Measurements from ENCODE around the gene TARM1. TPM values are rescaled to one million over a fixed set of nuclear protein-coding genes. Genes with fewer than 3 reads are reported as not detected.

TARM1 gene
- total and polyA plus RNA-seq, 2 experiments from 2014 or later = not detected

GRCh38 chr19:54102421-54103169 lies 21.4 kb upstream of the TARM1 start, which contains the start of gene NDUFA3:
Gene NDUFA3 (plus strand): TSS chr19:54102855. CDS start chr19:54102879, 24 bp downstream.
- peaks cover 5% of the 10 kb centered on the region; the same call in 1 of the 2 replicates for H3K4me1 ChIP-seq (ENCODE audit: insufficient read depth)
- H3K9me2 ChIP-seq (ENCODE audit: insufficient read depth) = no peaks in the 10 kb centered on the region
- no peaks in the 10 kb centered on the region for H3F3A ChIP-seq (replicated peaks; ENCODE audit: low read depth)
- Mint-ChIP-seq H3K4me3 (peak within 1 kb of the TSS; percentile 99), H3K27me3 (ENCODE audit: insufficient read depth, low read depth, poor library complexity) (peaks cover 17% of the 10 kb centered on the region), H3K27ac (peak within 1 kb of the TSS; percentile 98), H3K9me3 (no peaks in the 10 kb centered on the region; the same call in 1 of the 3 replicates), H3K4me1 (peaks cover 10% of the 10 kb centered on the region), H3K36me3 (ENCODE audit: low read depth) (peaks cover 24% of the 10 kb centered on the region)
- peak within 1 kb of the TSS; percentile 73 for H3K4me3 ChIP-seq
- peak within 1 kb of the TSS; percentile 99 for H3K4me2 ChIP-seq
- H3K27me3 ChIP-seq (ENCODE audit: insufficient read depth) = peaks cover 5% of the 10 kb centered on the region; the same call in 1 of the 2 replicates
- H3K79me2 ChIP-seq (replicated peaks; ENCODE audit: insufficient read depth) = peaks cover 22% of the 10 kb centered on the region
- H3K36me3 ChIP-seq (ENCODE audit: insufficient read depth) = no peaks in the 10 kb centered on the region; the same call in 1 of the 2 replicates
- H3K27ac ChIP-seq (ENCODE audit: low read depth) = peak within 1 kb of the TSS; percentile 86
- H2AFZ ChIP-seq = 0 out of 2 replicates have a peak within 1 kb of the TSS, but pooled peaks have one; percentile 9
- DNase-seq (ENCODE audit: low spot score) = peak; percentile 99
- peak; percentile 95 for ATAC-seq
- no peak for TF ChIP-seq ZNF114 (CRISPR knock-in tag; IDR thresholded peaks at IDR 0.05)
- TF ChIP-seq ETS1 (IDR thresholded peaks at IDR 0.05) = peak; percentile 98
- peak; percentile 74 for TF ChIP-seq CREB1 (CRISPR knock-in tag; IDR thresholded peaks at IDR 0.05; ENCODE audit: low read depth)
- TF ChIP-seq ZNF331 (CRISPR knock-in tag; IDR thresholded peaks at IDR 0.05; ENCODE audit: low read depth) = no peak
- peak; percentile 91 for TF ChIP-seq POLR2AphosphoS5 (IDR thresholded peaks at IDR 0.05; ENCODE audit: low read depth)
- TF ChIP-seq EZH2phosphoT487 (IDR thresholded peaks at IDR 0.05; ENCODE audit: unreplicated experiment) = no peak
- TF ChIP-seq, protein P1, sequence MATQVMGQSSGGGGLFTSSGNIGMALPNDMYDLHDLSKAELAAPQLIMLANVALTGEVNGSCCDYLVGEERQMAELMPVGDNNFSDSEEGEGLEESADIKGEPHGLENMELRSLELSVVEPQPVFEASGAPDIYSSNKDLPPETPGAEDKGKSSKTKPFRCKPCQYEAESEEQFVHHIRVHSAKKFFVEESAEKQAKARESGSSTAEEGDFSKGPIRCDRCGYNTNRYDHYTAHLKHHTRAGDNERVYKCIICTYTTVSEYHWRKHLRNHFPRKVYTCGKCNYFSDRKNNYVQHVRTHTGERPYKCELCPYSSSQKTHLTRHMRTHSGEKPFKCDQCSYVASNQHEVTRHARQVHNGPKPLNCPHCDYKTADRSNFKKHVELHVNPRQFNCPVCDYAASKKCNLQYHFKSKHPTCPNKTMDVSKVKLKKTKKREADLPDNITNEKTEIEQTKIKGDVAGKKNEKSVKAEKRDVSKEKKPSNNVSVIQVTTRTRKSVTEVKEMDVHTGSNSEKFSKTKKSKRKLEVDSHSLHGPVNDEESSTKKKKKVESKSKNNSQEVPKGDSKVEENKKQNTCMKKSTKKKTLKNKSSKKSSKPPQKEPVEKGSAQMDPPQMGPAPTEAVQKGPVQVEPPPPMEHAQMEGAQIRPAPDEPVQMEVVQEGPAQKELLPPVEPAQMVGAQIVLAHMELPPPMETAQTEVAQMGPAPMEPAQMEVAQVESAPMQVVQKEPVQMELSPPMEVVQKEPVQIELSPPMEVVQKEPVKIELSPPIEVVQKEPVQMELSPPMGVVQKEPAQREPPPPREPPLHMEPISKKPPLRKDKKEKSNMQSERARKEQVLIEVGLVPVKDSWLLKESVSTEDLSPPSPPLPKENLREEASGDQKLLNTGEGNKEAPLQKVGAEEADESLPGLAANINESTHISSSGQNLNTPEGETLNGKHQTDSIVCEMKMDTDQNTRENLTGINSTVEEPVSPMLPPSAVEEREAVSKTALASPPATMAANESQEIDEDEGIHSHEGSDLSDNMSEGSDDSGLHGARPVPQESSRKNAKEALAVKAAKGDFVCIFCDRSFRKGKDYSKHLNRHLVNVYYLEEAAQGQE (IDR thresholded peaks at IDR 0.05; ENCODE audit: unreplicated experiment) = no peak
- TF ChIP-seq JUNB (IDR thresholded peaks at IDR 0.05; ENCODE audit: unreplicated experiment) = no peak
- no peak for TF ChIP-seq CTCF (conservative IDR thresholded peaks at IDR 0.05; ENCODE audit: low read depth in 2 of 2)
- no peak for TF ChIP-seq NANOG (IDR thresholded peaks at IDR 0.05; ENCODE audit: borderline replicate concordance)
- no peak for TF ChIP-seq STAT1 (IDR thresholded peaks at IDR 0.05; ENCODE audit: unreplicated experiment)
- TF ChIP-seq EZH2 (IDR thresholded peaks at IDR 0.05; ENCODE audit: low read depth, unreplicated experiment) = no peak
- H4K20me1 ChIP-seq (replicated peaks; ENCODE audit: insufficient read depth) = peaks cover 4% of the 10 kb centered on the region; the same call in 1 of the 2 replicates

Data from GM23338 (cell line).